WTC11 (cell line): ENCODE data around the gene TPBG.

Experiments
- E2F4 ChIP-seq: sonication (generic); formaldehyde crosslinking; IDR thresholded peaks from 2 replicates; pipeline ENCODE4 v1.8.1; 2022; ENCODE audit warnings: low read depth, mild to moderate bottlenecking, moderate library complexity, missing genetic modification reagents, borderline replicate concordance
- NR2C2 ChIP-seq: sonication (generic); formaldehyde crosslinking; IDR thresholded peaks from 2 replicates; pipeline ENCODE4 v1.8.0; 2022; ENCODE audit warnings: mild to moderate bottlenecking, missing genetic modification reagents
- RORB ChIP-seq: fragments of 250-450 bp; sonication (Bioruptor Pico); IDR thresholded peaks from 2 replicates; pipeline ENCODE4 v1.9.0; 2021; ENCODE audit warnings: mild to moderate bottlenecking
- ZNF121 ChIP-seq: sonication (generic); formaldehyde crosslinking; IDR thresholded peaks from 2 replicates; pipeline ENCODE4 v1.8.0; 2023; ENCODE audit warnings: missing genetic modification reagents
- ZNF317 ChIP-seq: sonication (generic); formaldehyde crosslinking; IDR thresholded peaks from 2 replicates; pipeline ENCODE4 v1.8.1; 2023; ENCODE audit warnings: low read depth, mild to moderate bottlenecking, moderate library complexity, missing genetic modification reagents, borderline replicate concordance
- TF ChIP-seq, protein P1 (sequence below): fragments of 250-450 bp; sonication (Bioruptor Pico); IDR thresholded peaks from 2 replicates; pipeline ENCODE4 v1.9.0; 2021; ENCODE audit warnings: mild to moderate bottlenecking

DNA sequence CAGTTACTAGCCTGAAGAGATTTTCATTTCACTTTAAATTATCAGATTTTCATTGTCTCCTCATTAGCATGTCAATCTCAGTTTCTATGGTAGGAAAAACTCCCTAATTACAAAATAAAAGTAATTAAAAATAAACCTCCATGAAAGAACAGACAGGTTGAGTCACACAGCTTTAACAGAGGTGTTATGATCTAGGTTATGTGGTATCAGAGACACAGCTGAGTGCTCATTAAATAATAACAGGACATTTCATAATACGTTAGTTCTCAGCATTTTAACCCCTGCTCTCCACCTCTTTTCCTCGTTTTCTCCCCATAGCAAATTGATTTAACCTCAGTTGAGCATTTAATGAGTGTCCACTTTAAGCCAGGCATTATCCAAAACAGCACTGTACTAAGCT is 21.9 kb downstream of the TPBG start:
- no peak for TF ChIP-seq RORB (CRISPR knock-in tag)
- no peak for TF ChIP-seq ZNF121 (CRISPR knock-in tag)
- TF ChIP-seq, protein P1, sequence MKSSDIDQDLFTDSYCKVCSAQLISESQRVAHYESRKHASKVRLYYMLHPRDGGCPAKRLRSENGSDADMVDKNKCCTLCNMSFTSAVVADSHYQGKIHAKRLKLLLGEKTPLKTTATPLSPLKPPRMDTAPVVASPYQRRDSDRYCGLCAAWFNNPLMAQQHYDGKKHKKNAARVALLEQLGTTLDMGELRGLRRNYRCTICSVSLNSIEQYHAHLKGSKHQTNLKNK (CRISPR knock-in tag), result no peak
- TF ChIP-seq NR2C2 (CRISPR knock-in tag), result no peak
- TF ChIP-seq ZNF317 (CRISPR knock-in tag), result no peak
- no peak for TF ChIP-seq E2F4
